GM23248 (cell line): ENCODE data around the gene PPFIA2.

Source experiments
- EZH2 ChIP-seq: fragments of 200-600 bp; sonication (generic); IDR thresholded peaks from 2 replicates; pipeline ENCODE4 v1.6.1; 2018; ENCODE audit warnings: antibody characterized with exemption, mild to moderate bottlenecking; ENCODE audit not compliant: insufficient read depth, poor library complexity, severe bottlenecking
- EZH2phosphoT487 ChIP-seq: fragments of 200-600 bp; sonication (generic); IDR thresholded peaks from 2 replicates; pipeline ENCODE4 v1.6.1; 2018; ENCODE audit warnings: antibody characterized with exemption, moderate library complexity, mild to moderate bottlenecking, low read depth; ENCODE audit not compliant: insufficient read depth

DNA sequence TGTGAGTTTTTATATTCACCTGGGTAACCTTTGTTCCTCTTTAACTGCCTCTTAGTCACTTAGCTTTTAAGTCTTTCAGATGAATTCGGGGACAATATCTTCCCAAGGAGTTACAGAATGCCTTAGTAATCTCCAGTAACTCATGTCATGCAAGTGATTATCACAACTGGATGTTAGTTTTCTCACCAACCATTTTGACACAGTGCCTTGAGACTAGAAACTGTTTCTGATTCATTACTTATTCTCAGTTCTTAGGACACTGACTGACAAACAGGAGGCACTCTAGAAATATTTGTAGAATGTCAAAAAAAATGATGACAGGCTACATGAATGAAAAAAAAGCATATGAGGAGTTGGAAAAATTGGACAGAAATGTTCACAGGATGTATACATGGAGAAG lies 346.2 kb downstream of the PPFIA2 start:
- TF ChIP-seq EZH2phosphoT487: no peak
- TF ChIP-seq EZH2: no peak
